Upper lobe of left lung (tissue), 6 donors: ENCODE measurements around the gene KLB. TPM values are rescaled to one million over a fixed set of nuclear protein-coding genes. Genes with fewer than 3 reads are reported as not detected.
"Not testable (repeated sequence)": the region's sequence is repeated elsewhere in the genome, so short reads cannot be mapped to it uniquely, and the experiment has no call there.

Source experiments
- ATAC-seq, 2 donors: fragments of 200-7000 bp; cut with Tn5 transposase; one replicate each; pipeline ENCODE4 v1.9.1; 2022; ENCODE audit warnings: mild to moderate bottlenecking in 2 of 2, moderate library complexity in 2 of 2; ENCODE audit not compliant: low FRiP score in 2 of 2
- DNase-seq, 2 donors: peaks; one replicate each; pipeline ENCODE4 v3.0.0-alpha.2; 2019 to 2020
- H3K27ac ChIP-seq, 4 donors: fragments of 200-600 bp; sonication (generic); one replicate each; pipeline ENCODE4 v1.5.1; 2016 to 2019
- H3K27me3 ChIP-seq, 4 donors: fragments of 200-600 bp; sonication (generic); one replicate each; pipeline ENCODE4 v1.5.1; 2017 to 2019
- H3K36me3 ChIP-seq, 4 donors: fragments of 200-600 bp; sonication (generic); one replicate each; pipeline ENCODE4 v1.5.1; 2016 to 2019
- H3K4me1 ChIP-seq, 4 donors: fragments of 200-600 bp; sonication (generic); one replicate each; pipeline ENCODE4 v1.5.1; 2018 to 2019
- H3K4me3 ChIP-seq, 4 donors: fragments of 200-600 bp; sonication (generic); one replicate each; pipeline ENCODE4 v1.5.1; 2017 to 2019; ENCODE audit warnings: mild to moderate bottlenecking in 2 of 4, moderate library complexity in 1 of 4
- H3K9me3 ChIP-seq, 4 donors: fragments of 200-600 bp; sonication (generic); one replicate each; pipeline ENCODE4 v1.5.1; 2018 to 2019
- EP300 ChIP-seq, 4 donors: sonication (generic); formaldehyde crosslinking; IDR thresholded peaks; one replicate each; pipeline ENCODE4 v1.5.1; 2017; ENCODE audit warnings: antibody characterized with exemption in 4 of 4, control low read depth in 2 of 4
- POLR2A ChIP-seq, 4 donors: fragments of 450-650 bp; IDR thresholded peaks; one replicate each; pipeline ENCODE4 v1.5.1; 2016 to 2017; ENCODE audit warnings: antibody characterized with exemption in 4 of 4, mild to moderate bottlenecking in 2 of 4
- POLR2AphosphoS5 ChIP-seq, 2 donors: sonication (generic); formaldehyde crosslinking; IDR thresholded peaks; one replicate each; pipeline ENCODE4 v1.5.1; 2017; ENCODE audit warnings: antibody characterized with exemption in 2 of 2
- WGBS, 2 donors: methylation state at CpG; one replicate each; pipeline ENCODE4 v1.1.5; 2017 to 2018; 5-methylcytosine and 5-hydroxymethylcytosine counted together
- total RNA-seq, 6 donors: library from RNA; depleted of rRNA in 4 of 6; stranded (reverse); fragments of >200 nt in 4 of 6; gene quantifications; one replicate each; pipeline versions ENCODE4 v1.1.0 to v1.2.1, GENCODE V29; 2016 to 2021
- TF ChIP-seq, protein P1 (sequence below), 6 experiments: fragments of 450-650 bp in 4 of 6; fragments of 200-600 bp in 2 of 6; sonication (generic) in 2 of 6; IDR thresholded peaks; one replicate each; pipeline ENCODE4 v1.5.1; 2016 to 2019; ENCODE audit warnings: antibody characterized with exemption in 6 of 6
- donor health status: DM: no; HTN: no; CAD: no; lungs with moderate emphysema.
- donor health status: DM: no; HTN: yes; CAD: no; lungs with severe emphysema.

Gene KLB
- total RNA-seq, 6 donors from 2014 or later = 0.20 to 9.0 (median 0.84) TPM

GRCh38 chr4:39455486-39455885 lies 48.8 kb downstream of the KLB start:
- TF ChIP-seq POLR2AphosphoS5 (IDR thresholded peaks at IDR 0.05) (no peak), EP300 (IDR thresholded peaks at IDR 0.05) (no peak), POLR2A (IDR thresholded peaks at IDR 0.05) (no peak)
- TF ChIP-seq, protein P1, sequence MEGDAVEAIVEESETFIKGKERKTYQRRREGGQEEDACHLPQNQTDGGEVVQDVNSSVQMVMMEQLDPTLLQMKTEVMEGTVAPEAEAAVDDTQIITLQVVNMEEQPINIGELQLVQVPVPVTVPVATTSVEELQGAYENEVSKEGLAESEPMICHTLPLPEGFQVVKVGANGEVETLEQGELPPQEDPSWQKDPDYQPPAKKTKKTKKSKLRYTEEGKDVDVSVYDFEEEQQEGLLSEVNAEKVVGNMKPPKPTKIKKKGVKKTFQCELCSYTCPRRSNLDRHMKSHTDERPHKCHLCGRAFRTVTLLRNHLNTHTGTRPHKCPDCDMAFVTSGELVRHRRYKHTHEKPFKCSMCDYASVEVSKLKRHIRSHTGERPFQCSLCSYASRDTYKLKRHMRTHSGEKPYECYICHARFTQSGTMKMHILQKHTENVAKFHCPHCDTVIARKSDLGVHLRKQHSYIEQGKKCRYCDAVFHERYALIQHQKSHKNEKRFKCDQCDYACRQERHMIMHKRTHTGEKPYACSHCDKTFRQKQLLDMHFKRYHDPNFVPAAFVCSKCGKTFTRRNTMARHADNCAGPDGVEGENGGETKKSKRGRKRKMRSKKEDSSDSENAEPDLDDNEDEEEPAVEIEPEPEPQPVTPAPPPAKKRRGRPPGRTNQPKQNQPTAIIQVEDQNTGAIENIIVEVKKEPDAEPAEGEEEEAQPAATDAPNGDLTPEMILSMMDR (IDR thresholded peaks at IDR 0.05) = no peak
- WGBS, 2 donors = 93% methylated on average over 6 of the region's 6 CpGs
- Histone ChIP-seq H3K4me1 (peaks cover 25 to 40% (median 33%) of the 10 kb centered on the region in 4 donors), H3K9me3 (no peaks in the 10 kb centered on the region), H3K36me3 (peaks cover 43 to 69% (median 58%) of the 10 kb centered on the region in 4 donors), H3K27me3 (no peaks in the 10 kb centered on the region), H3K27ac (no peak overlapping the region), H3K4me3 (no peak overlapping the region)
- DNase-seq (no peak), ATAC-seq (no peak)

DNA sequence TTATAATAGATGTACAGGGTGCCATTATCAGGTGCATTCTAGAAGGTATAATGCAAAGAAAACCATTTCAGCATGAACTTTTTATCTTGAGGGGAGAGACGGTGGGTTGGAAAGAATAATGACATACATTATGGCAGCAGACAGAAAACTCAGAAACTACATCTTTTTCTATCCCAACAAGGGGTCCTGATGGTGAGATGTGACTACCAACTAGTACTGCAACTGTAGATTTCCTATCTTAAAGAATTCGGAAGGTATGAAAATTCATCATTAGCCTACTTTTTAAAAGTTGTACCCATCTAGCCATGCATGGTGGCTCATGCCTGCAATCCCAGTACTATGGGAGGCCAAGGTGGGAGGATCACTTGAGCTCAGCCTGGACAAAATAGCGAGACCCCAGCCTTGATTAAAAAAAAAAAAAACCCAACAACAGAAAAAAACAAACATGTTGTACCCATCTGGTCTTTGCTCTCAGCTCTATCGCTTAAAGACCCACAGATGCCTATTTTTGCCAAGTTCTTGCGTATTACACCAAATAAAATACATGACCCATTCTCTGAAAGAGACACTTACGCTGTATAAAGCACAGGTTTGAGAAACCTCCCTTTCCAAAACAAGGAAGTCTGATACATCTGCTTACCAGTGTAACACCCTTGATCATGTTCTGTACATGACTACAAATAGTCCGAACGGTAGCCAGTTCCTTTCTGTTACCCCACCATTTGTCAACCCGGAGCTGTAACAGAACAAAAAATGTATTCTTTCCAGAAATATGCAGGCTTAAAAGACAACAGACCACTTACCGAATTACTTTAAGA lies 50.4 kb downstream of the KLB start:
- DNase-seq (no peak), ATAC-seq (no peak)
- H3K4me1 ChIP-seq = peaks cover 25 to 40% (median 33%) of the 10 kb centered on the region in 4 donors
- H3K36me3 ChIP-seq = peaks cover 43 to 63% (median 52%) of the 10 kb centered on the region in 4 donors
- peak overlapping the region in 3 of 4 donors; percentile 90 to 97 (median 92) for H3K27ac ChIP-seq
- H3K27me3 ChIP-seq = no peaks in the 10 kb centered on the region
- 63 to 65% methylated on average over 10 of the region's 10 CpGs for WGBS, 2 donors
- peak overlapping the region; percentile 72 to 88 (median 80) for H3K4me3 ChIP-seq
- H3K9me3 ChIP-seq = no peaks in the 10 kb centered on the region
- TF ChIP-seq POLR2A (IDR thresholded peaks at IDR 0.05) (no peak), POLR2AphosphoS5 (IDR thresholded peaks at IDR 0.05) (no peak), EP300 (IDR thresholded peaks at IDR 0.05) (no peak)
- TF ChIP-seq, protein P1 (IDR thresholded peaks at IDR 0.05) = no peak

- peaks cover 25 to 40% (median 33%) of the 10 kb centered on the region in 4 donors for H3K4me1 ChIP-seq
- not testable (repeated sequence) for DNase-seq, H3K27me3 ChIP-seq, H3K9me3 ChIP-seq
- H3K36me3 ChIP-seq = peaks cover 34 to 62% (median 45%) of the 10 kb centered on the region in 4 donors
- peak overlapping the region; percentile 90 to 97 (median 94) for H3K27ac ChIP-seq
- peak in 1 of 2 donors; percentile 1 for ATAC-seq
- 0% methylated on average over 7 to 13 of the region's 13 CpGs for WGBS, 2 donors
- H3K4me3 ChIP-seq = peak overlapping the region; percentile 72 to 88 (median 80)
Measured at GRCh38 chr4:39458161-39458504, 51.4 kb downstream of the KLB start.

DNA sequence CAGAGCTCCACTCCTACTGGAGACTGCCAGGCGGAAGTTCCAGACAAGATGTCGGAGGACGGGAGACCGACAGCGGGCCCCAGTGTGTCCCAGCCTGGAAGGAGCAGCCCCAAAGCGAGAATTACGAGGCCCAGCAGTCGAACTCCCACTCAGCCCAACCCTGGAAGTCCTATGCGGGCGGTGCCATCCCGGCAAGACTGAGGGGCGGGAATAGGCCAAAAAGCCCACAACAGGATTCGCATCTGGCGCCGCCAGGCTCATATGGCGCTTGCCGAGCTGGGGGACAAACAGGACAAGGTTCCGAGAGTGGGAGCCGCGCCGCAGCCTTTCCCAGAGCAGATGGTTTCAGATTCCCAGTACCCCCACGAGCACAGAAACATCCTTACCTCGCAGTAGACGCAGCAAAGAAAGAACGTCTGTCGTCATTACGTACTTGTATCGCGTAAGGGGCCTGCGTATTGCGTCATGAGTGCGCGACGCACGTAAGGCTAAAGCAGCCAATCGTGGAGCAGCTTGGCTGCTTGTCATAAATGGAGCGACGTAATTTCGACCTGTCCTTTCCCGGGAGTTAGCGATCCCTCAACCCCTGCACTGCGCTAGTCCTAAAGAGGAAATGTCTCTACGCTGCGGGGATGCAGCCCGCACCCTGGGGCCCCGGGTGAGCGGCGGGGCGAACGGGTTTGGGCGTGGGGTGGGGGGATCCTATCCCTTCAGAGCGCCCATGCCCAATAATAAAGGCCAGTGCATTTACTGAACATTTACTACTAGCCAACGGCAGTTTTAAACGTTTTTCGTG lies 52.0 kb downstream of the KLB start, which contains the start of the genes LIAS and RPL9:
LIAS (plus strand) TSS at position 552 of the 796 bp plus-strand sequence; CDS start at position 614, 62 bp downstream.
RPL9 (minus strand) TSS at position 418 of the 796 bp plus-strand sequence. CDS start 483 bp downstream, outside the sequence.
- TF ChIP-seq, protein P1 (IDR thresholded peaks at IDR 0.05) = peak in 2 of 6 experiments; percentile 5 to 13
- TF ChIP-seq EP300 (IDR thresholded peaks at IDR 0.05) (peak in 1 of 4 donors; percentile 41), POLR2A (IDR thresholded peaks at IDR 0.05) (peak; percentile 56 to 98 (median 95)), POLR2AphosphoS5 (IDR thresholded peaks at IDR 0.05) (peak; percentile 99 to 100)
- 0 to 1% methylated on average over 26 to 55 of the region's 55 CpGs for WGBS, 2 donors
- Histone ChIP-seq H3K4me3 (peak within 1 kb of the TSS; percentile 72 to 95 (median 82)), H3K4me1 (peaks cover 25 to 40% (median 33%) of the 10 kb centered on the region in 4 donors), H3K36me3 (peaks cover 28 to 62% (median 41%) of the 10 kb centered on the region in 4 donors), H3K27me3 (no peaks in the 10 kb centered on the region), H3K27ac (peak within 1 kb of the TSS; percentile 90 to 97 (median 94)), H3K9me3 (no peaks in the 10 kb centered on the region)
- ATAC-seq (peak; percentile 97 to 98), DNase-seq (peak; percentile 89 to 92)
